Sigmoid colon (tissue), 7 donors: ENCODE results near the gene TNS2. TPM values are rescaled to one million over a fixed set of nuclear protein-coding genes. Genes with fewer than 3 reads are reported as not detected.

Source experiments
- DNase-seq: peaks from one replicate; pipeline ENCODE4 v3.0.0-alpha.2; 2019
- H3K27ac ChIP-seq, 4 donors: fragments of 200-600 bp; sonication (generic); one replicate each; pipeline ENCODE4 v1.5.1; 2016 to 2019; ENCODE audit warnings: mild to moderate bottlenecking in 1 of 4
- H3K27me3 ChIP-seq, 3 donors: fragments of 200-600 bp; sonication (generic); one replicate each; pipeline ENCODE4 v1.5.1; 2019; ENCODE audit warnings: mild to moderate bottlenecking in 1 of 3
- H3K36me3 ChIP-seq, 4 donors: fragments of 200-600 bp; sonication (generic); one replicate each; pipeline ENCODE4 v1.5.1; 2016 to 2019
- H3K4me1 ChIP-seq, 4 donors: fragments of 200-600 bp; sonication (generic); one replicate each; pipeline ENCODE4 v1.5.1; 2017 to 2019
- H3K4me3 ChIP-seq, 4 donors: fragments of 200-600 bp; sonication (generic); one replicate each; pipeline ENCODE4 v1.5.1; 2017 to 2019; ENCODE audit warnings: mild to moderate bottlenecking in 2 of 4, moderate library complexity in 1 of 4
- H3K9me3 ChIP-seq, 4 donors: fragments of 200-600 bp in 3 of 4; sonication (generic) in 3 of 4; one replicate each; pipeline versions ENCODE4 v1.5.1 to v1.6.1; 2013 to 2019
- CTCF ChIP-seq, 4 experiments: fragments of 450-650 bp in 3 of 4; fragments of 200-600 bp in 1 of 4; IDR thresholded peaks; one replicate each; pipeline ENCODE4 v1.5.1; 2016 to 2019; ENCODE audit warnings: antibody characterized with exemption in 4 of 4, mild to moderate bottlenecking in 3 of 4, moderate library complexity in 2 of 4
- EP300 ChIP-seq, 4 donors: sonication (generic); formaldehyde crosslinking; IDR thresholded peaks; one replicate each; pipeline ENCODE4 v1.6.1; 2017; ENCODE audit warnings: antibody characterized with exemption in 4 of 4
- POLR2A ChIP-seq, 2 donors: fragments of 450-650 bp; IDR thresholded peaks; one replicate each; pipeline ENCODE4 v1.6.1; 2016; ENCODE audit warnings: antibody characterized with exemption in 2 of 2, mild to moderate bottlenecking in 2 of 2, moderate library complexity in 2 of 2
- POLR2AphosphoS5 ChIP-seq, 4 donors: sonication (generic); formaldehyde crosslinking; IDR thresholded peaks; one replicate each; pipeline ENCODE4 v1.6.1; 2017; ENCODE audit warnings: antibody characterized with exemption in 4 of 4
- WGBS, 2 donors: extraction: QIAGEN DNeasy Blood & Tissue Kit; methylation state at CpG; one replicate each; pipeline ENCODE4 v1.1.7; 2013; 5-methylcytosine and 5-hydroxymethylcytosine counted together
- intact Hi-C: fragments of 100-400 bp; cut with DNase I; formaldehyde crosslinking; loops from one replicate; pipeline ENCODE4 v1.15.1; 2023
- polyA plus RNA-seq, 3 donors: library from polyadenylated mRNA; stranded (reverse); fragments of 200-250 nt; gene quantifications; one replicate each; pipeline ENCODE4 v1.2.3, GENCODE V29; 2013
- total RNA-seq, 4 donors: library from RNA; depleted of rRNA; stranded (reverse); fragments of >200 nt; gene quantifications; one replicate each; pipeline ENCODE4 v1.1.0, GENCODE V29; 2016
- donor health status: healthy with polysubstance abuse.
- donor health status: Bipolar disorder and iron deficiency.
- donor health status: healthy.

The TNS2 gene
- total and polyA plus RNA-seq, 7 donors = 12.5 to 117 (median 109) TPM

GRCh38 chr12:53058674-53059433 lies 9.0 kb downstream of the TNS2 start:
- H3K36me3 ChIP-seq = peaks cover 0 to 86% (median 12%) of the 10 kb centered on the region in 4 donors
- no peaks in the 10 kb centered on the region for H3K27me3 ChIP-seq
- H3K4me3 ChIP-seq = no peak overlapping the region
- intact Hi-C loops = no loop called here
- DNase-seq = peak; percentile 77
- peaks cover 0 to 65% (median 50%) of the 10 kb centered on the region in 4 donors for H3K4me1 ChIP-seq
- TF ChIP-seq EP300 (IDR thresholded peaks at IDR 0.05) = no peak
- no peak for TF ChIP-seq CTCF (IDR thresholded peaks at IDR 0.05)
- TF ChIP-seq POLR2A (IDR thresholded peaks at IDR 0.05) = no peak
- TF ChIP-seq POLR2AphosphoS5 (IDR thresholded peaks at IDR 0.05) = peak in 2 of 4 donors; percentile 11 to 42
- H3K9me3 ChIP-seq = no peaks in the 10 kb centered on the region
- H3K27ac ChIP-seq = peak overlapping the region in 1 of 4 donors; percentile 53
- WGBS, 2 donors = 87 to 88% methylated on average over 35 of the region's 35 CpGs

GRCh38 chr12:53059434-53060063 lies 9.7 kb downstream of the TNS2 start:
- intact Hi-C loops = no loop called here
- 87 to 92% methylated on average over 24 of the region's 24 CpGs for WGBS, 2 donors
- TF ChIP-seq POLR2AphosphoS5 (IDR thresholded peaks at IDR 0.05) (peak in 2 of 4 donors; percentile 21 to 43), POLR2A (IDR thresholded peaks at IDR 0.05) (no peak)
- Histone ChIP-seq H3K36me3 (peaks cover 0 to 93% (median 13%) of the 10 kb centered on the region in 4 donors), H3K27ac (peak overlapping the region in 2 of 4 donors; percentile 16 to 53), H3K27me3 (no peaks in the 10 kb centered on the region), H3K4me1 (peaks cover 0 to 63% (median 51%) of the 10 kb centered on the region in 4 donors), H3K9me3 (no peaks in the 10 kb centered on the region), H3K4me3 (no peak overlapping the region)
- DNase-seq = no peak

- 71 to 88% methylated on average over 17 of the region's 17 CpGs for WGBS, 2 donors
- H3K4me1 ChIP-seq = peaks cover 0 to 64% (median 47%) of the 10 kb centered on the region in 4 donors
- H3K27me3 ChIP-seq = no peaks in the 10 kb centered on the region
- H3K9me3 ChIP-seq = no peaks in the 10 kb centered on the region
- H3K36me3 ChIP-seq = peaks cover 0 to 99% (median 14%) of the 10 kb centered on the region in 4 donors
- no peak for DNase-seq
- peak overlapping the region; percentile 16 to 66 (median 48) for H3K27ac ChIP-seq
- TF ChIP-seq POLR2AphosphoS5 (IDR thresholded peaks at IDR 0.05) (peak in 1 of 4 donors; percentile 8), EP300 (IDR thresholded peaks at IDR 0.05) (no peak)
- intact Hi-C loops = no loop called here
- no peak overlapping the region for H3K4me3 ChIP-seq
These were observed 10.3 kb downstream of the TNS2 start for GRCh38 chr12:53060064-53060720.

GRCh38 chr12:53060721-53061276 lies 10.9 kb downstream of the TNS2 start:
- intact Hi-C loops = no loop called here
- no peak for TF ChIP-seq POLR2AphosphoS5 (IDR thresholded peaks at IDR 0.05)
- no peak for TF ChIP-seq POLR2A (IDR thresholded peaks at IDR 0.05)
- TF ChIP-seq EP300 (IDR thresholded peaks at IDR 0.05) = no peak
- no peak for TF ChIP-seq CTCF (IDR thresholded peaks at IDR 0.05)
- peak overlapping the region in 3 of 4 donors; percentile 44 to 66 (median 53) for H3K27ac ChIP-seq
- no peaks in the 10 kb centered on the region for H3K27me3 ChIP-seq
- H3K9me3 ChIP-seq = no peaks in the 10 kb centered on the region
- H3K4me1 ChIP-seq = peaks cover 0 to 61% (median 45%) of the 10 kb centered on the region in 4 donors
- H3K4me3 ChIP-seq = no peak overlapping the region
- WGBS, 2 donors = 16 to 60% methylated on average over 18 of the region's 18 CpGs
- H3K36me3 ChIP-seq = peaks cover 3 to 98% (median 17%) of the 10 kb centered on the region in 4 donors
- DNase-seq = peak; percentile 81

GRCh38 chr12:53061404-53062010 lies 11.6 kb downstream of the TNS2 start:
- DNase-seq = peak; percentile 72
- intact Hi-C loops = no loop called here
- peaks cover 3 to 95% (median 17%) of the 10 kb centered on the region in 4 donors for H3K36me3 ChIP-seq
- TF ChIP-seq POLR2A (IDR thresholded peaks at IDR 0.05) = no peak
- no peak for TF ChIP-seq EP300 (IDR thresholded peaks at IDR 0.05)
- no peak for TF ChIP-seq POLR2AphosphoS5 (IDR thresholded peaks at IDR 0.05)
- peak in 1 of 4 experiments; percentile 6 for TF ChIP-seq CTCF (IDR thresholded peaks at IDR 0.05)
- H3K27ac ChIP-seq = peak overlapping the region; percentile 7 to 83 (median 55)
- WGBS, 2 donors = 16 to 66% methylated on average over 5 of the region's 5 CpGs
- H3K27me3 ChIP-seq = no peaks in the 10 kb centered on the region
- peaks cover 0 to 66% (median 51%) of the 10 kb centered on the region in 4 donors for H3K4me1 ChIP-seq
- no peaks in the 10 kb centered on the region for H3K9me3 ChIP-seq
- no peak overlapping the region for H3K4me3 ChIP-seq
